RPMI7951 (cell line): ENCODE data around the gene CCRL2. TPM values are rescaled to one million over a fixed set of nuclear protein-coding genes. Genes with fewer than 3 reads are reported as not detected.
A peak's percentile ranks its signal among the peaks of the same experiment; 100 is the strongest.
"Not testable (repeated sequence)": the region's sequence is repeated elsewhere in the genome, so short reads cannot be mapped to it uniquely, and the experiment has no call there.

Experiments used
- DNase-seq: peaks from one replicate; pipeline ENCODE4 v3.0.0-alpha.2; 2012; ENCODE audit warnings: low read depth
- total RNA-seq: library from RNA; depleted of rRNA; stranded (reverse); fragments of >200 nt; shearing (Covaris generic); gene quantifications from 2 replicates; pipeline ENCODE4 v1.2.3, GENCODE V29; 2014

CCRL2 gene
- total RNA-seq, 1 experiment from 2014 or later, result 2.8 TPM

- DNase-seq, result no peak
These were observed 22.2 kb downstream of the CCRL2 start for GRCh38 chr3:46429250-46429649.

GRCh38 chr3:46429671-46430070 is 22.6 kb downstream of the CCRL2 start:
- no peak for DNase-seq

GRCh38 chr3:46430879-46431278 is 23.8 kb downstream of the CCRL2 start:
- not testable (repeated sequence) for DNase-seq

GRCh38 chr3:46431905-46432304 is 24.8 kb downstream of the CCRL2 start:
- not testable (repeated sequence) for DNase-seq

GRCh38 chr3:46433118-46433517 is 26.1 kb downstream of the CCRL2 start:
- peak; percentile 73 for DNase-seq

GRCh38 chr3:46433841-46434240 is 26.8 kb downstream of the CCRL2 start:
- no peak for DNase-seq

GRCh38 chr3:46435081-46435726 is 28.1 kb downstream of the CCRL2 start:
- no peak for DNase-seq

GRCh38 chr3:46438831-46439230 is 31.8 kb downstream of the CCRL2 start:
- DNase-seq, result no peak

- DNase-seq, result peak; percentile 29
These were observed 33.7 kb downstream of the CCRL2 start for GRCh38 chr3:46440531-46441294.

- peak; percentile 58 for DNase-seq
These were observed 35.8 kb downstream of the CCRL2 start for GRCh38 chr3:46442576-46443530.

- no peak for DNase-seq
These were observed 40.3 kb downstream of the CCRL2 start for GRCh38 chr3:46447228-46447985.

- no peak for DNase-seq
These were observed 41.7 kb downstream of the CCRL2 start for GRCh38 chr3:46448721-46449120.

GRCh38 chr3:46449755-46450552 is 42.9 kb downstream of the CCRL2 start:
- DNase-seq, result no peak

GRCh38 chr3:46453526-46454208 is 46.6 kb downstream of the CCRL2 start:
- no peak for DNase-seq

GRCh38 chr3:46454209-46454595 is 47.1 kb downstream of the CCRL2 start:
- no peak for DNase-seq

GRCh38 chr3:46454606-46455005 is 47.5 kb downstream of the CCRL2 start:
- DNase-seq, result no peak

GRCh38 chr3:46455231-46456115 is 48.4 kb downstream of the CCRL2 start:
- no peak for DNase-seq

- no peak for DNase-seq
These were observed 49.1 kb downstream of the CCRL2 start for GRCh38 chr3:46456118-46456517.
